HG02759 (cell line): Measurements from ENCODE around the gene SLIT2.

Experiments
- ATAC-seq: cut with Tn5 transposase; IDR thresholded peaks from one replicate; pipeline ENCODE4 v1.9.1; 2021; ENCODE audit warnings: mild to moderate bottlenecking, moderate library complexity; ENCODE audit not compliant: unreplicated experiment

Gene SLIT2

DNA sequence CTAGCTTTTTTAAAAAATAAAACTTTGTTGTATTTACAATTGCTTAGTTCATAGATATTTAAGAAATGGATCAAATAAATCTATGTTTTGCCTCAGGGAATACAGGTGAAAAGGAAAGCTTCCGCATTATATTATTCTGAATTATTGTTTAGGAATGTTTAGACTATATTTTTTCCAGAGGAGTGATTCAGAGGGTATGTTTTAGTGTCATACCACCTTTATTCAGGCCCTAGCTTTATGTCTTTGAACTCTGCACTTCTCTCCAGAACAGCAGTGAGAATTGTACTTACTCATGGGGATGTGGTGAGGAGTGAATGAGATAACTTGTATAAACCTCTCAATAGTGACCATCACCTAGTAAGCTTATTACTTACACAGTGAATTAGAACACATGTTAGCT is 14.0 kb downstream of the SLIT2 start:
- no peak for ATAC-seq

DNA sequence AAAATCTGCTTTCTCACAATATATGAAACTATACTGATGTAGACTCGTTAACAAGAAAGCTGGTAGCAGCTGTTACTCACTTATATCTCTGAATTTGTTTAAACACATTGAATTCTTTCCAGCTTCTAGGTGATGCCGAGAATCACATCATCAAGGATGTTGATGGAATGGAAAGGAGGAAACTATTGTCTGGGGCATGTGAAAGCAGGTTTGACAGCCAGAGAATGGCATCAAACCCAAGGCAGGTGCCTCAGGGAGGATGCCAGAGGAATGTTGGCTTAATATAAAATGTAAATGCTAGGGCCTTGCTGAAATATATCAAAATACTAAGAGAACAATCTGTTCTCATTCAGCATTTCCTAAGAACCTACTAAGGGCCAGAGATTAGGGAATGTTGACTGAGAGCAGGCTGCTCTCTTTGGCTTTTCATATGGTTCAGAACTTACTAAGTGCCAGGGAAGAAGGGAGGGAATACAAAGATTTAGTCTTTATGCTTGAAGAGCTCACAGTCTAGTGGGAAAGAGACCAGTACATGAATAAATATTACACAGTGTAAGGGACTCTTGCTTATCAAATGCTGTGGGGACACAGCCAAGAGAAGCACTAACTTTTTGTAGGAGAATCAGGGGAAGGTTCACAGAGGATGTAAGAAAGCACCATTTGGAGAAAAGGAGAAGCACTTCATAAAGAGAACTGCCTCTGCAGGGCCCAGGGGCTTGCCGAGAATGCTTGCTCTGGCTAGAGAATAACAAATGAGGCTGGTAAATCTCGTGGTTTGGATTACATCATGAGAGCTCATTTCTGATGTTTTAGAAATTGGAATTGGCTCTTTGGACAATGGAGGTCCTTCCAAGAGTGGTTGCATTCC is 14.7 kb downstream of the SLIT2 start:
- ATAC-seq = no peak

DNA sequence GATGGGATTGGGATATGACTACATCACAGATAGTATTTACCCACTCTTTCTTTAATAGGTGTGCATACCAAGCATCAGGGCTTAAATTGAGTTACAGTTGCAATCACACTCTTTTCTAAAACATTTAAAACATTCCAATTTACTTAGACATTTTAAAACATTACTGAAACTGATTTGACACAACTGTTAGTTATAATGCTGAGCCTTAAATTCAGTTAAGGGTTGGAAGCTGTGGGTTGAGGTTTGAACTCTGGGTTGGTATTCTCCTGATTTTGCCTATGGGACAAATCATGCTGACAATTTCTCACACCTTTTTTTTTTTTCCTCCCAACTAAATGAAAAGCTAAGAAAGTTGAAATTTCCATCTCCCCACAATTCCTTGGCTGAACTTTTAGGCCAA is 16.3 kb downstream of the SLIT2 start:
- no peak for ATAC-seq

DNA sequence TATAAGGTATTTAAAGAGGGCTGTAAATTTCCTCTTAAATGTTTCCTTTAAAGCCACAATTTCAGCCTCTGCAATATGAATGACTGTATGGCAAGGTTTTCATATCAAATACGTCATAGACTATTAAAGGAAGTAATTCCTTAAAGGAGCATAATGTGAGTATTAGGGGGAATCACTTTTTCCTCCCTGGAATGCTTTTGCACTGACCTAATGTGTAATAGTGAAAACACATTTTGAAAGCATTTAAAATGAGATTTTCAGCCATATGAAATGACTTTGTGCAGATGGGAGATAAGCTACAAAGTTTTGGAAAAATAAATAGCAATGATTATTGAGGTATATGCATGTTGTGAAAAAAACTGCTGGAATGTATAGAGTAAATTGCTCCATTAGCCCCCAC is 17.6 kb downstream of the SLIT2 start:
- no peak for ATAC-seq

DNA sequence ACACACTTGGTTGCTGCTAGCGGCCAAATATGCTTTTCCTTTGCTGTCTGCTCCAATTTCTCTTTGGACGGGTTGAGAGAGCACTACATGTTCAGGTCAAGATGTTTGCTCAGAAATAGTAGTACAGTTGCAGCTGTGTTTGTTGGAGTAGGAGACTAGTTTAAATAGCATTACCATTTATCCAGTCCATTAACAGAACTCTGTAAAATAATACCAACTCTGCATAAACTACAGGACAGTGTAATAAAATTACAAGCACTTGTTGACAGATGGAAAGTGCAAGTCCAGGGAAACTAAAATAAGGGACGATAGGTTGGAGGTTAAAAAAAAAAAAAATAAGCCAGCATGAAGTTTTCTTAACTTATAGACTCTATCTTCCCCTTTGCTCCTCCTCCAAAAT is 20.2 kb downstream of the SLIT2 start:
- no peak for ATAC-seq

DNA sequence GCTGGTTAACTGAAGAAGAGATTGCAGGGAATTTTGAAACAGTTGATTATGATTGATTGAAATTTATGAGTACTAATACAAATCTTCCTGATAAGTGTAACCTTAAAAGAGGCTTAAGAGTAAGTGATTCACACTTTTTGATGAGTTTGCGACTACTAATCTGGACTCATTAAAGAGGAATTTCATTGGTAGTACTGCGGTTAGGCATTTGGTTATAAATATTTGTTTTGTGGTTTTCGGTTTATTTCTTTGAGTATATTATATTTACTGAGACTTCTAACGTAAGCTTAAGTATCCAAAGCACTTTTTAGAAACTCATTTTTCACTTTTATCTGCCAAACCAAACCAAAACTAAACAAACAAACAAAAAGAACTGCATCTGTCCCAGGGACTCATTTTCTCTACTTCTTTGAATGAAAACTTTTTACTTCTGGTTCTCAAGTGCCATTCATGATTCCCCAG is 20.7 kb downstream of the SLIT2 start:
- no peak for ATAC-seq

DNA sequence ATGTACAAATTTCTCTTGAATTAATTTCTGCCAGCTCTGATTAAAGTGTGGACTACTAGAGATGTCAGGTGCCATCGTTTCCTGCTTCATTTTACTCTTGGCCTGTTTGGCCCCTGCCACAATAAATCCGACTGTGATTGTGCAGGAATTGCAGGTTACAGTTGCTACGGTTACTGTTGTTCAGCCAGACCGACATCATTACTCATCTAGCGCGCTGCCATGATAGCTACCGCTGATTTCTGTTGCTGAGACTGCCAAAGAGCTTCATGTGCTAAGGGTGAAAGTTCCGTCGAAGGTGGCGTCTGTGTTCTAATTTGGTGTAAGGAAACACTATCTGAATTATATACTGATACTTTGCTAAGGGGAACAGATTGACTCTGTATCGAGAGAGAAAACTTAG is 22.1 kb downstream of the SLIT2 start:
- no peak for ATAC-seq

DNA sequence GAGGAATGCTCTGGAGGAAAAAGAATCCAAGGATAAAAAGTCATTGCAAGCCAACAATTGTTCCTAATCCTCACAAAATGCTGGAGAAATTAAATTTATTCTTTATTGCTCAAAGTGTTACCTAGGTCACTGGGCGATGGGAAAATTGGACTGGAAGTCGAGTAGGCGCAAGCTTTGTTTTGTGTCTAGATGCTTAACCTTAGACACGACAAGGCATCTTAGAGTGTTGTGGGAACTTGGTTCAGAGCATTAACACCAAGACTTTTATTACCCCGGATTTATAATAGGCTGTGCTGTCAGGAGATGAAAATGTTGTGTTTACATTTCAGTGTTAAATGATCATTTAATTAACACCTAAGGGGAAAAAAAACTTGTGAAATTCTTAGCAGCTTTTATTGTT is 25.1 kb downstream of the SLIT2 start:
- no peak for ATAC-seq

DNA sequence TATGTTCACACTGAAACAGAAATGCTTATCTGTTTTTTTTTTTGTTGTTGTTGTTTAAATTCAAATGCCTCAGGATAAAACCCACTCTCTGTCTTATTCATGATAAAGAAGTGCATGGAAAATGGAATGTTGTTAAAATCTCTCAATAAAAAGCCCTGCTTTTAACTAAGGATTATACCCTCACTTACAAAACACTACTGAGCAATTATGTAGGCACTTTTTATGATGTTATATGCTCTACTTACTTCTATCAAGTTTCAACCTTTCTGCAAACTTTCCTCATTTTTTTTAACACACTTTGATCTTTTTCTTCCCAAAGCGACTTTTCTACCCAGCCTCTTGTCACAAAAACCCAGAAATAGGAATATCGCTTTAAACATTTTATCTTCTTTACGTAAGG is 26.5 kb downstream of the SLIT2 start:
- ATAC-seq = no peak

DNA sequence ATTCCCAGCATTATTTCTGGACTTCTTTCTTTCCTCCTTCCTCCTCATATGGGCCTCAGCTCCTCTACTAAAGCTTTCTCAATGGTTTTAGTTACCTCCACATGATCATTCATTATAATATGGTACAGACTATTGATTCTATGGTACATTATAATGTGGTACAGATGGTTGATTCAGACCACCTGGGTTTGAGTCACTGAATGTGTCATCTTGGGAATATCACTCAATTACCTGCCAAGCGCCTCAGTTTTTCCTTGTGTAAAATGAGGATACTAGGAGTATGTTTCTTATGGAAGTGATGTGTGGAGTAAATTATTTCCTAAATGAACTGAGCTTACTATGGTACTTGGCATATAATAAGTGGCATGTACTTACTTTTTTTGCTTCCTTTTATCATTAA is 27.7 kb downstream of the SLIT2 start:
- ATAC-seq = no peak

DNA sequence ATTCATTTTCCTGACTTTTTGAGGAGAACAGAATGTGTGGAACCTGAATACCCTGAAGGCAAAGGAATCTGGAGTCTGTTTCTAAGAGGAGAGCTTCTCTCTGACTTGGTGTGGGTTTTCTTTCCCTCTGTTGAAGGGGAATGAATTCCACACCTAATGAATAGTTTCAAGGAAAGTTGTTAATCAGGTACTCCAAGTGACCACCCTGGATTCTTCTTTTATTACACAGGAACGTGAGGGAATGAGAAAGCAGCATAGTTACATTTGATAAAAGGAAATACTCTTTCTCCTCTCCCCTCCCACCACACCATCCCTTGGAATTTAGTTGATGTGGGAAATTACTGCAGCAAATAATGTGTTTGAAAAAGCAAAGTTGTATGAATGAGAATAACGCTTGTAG is 29.7 kb downstream of the SLIT2 start:
- ATAC-seq = no peak

DNA sequence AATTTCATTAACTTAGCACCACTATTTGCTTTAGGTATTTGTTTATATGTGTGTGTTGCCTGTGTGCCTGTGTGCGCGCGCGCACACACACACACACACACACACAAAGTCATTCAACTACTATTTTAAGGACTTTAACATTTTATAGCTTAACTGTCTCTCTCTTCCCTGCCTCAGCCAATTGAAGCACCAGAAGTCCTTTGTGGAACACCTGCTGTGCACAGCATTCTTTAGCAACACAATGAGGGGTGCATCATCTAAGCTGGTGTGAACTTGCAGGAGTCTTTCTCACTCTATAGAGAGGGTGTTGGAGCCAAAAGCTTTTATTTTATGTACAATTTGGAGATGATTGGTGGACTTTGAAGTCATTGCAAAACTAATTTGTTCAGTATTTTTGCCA is 31.3 kb downstream of the SLIT2 start:
- no peak for ATAC-seq

DNA sequence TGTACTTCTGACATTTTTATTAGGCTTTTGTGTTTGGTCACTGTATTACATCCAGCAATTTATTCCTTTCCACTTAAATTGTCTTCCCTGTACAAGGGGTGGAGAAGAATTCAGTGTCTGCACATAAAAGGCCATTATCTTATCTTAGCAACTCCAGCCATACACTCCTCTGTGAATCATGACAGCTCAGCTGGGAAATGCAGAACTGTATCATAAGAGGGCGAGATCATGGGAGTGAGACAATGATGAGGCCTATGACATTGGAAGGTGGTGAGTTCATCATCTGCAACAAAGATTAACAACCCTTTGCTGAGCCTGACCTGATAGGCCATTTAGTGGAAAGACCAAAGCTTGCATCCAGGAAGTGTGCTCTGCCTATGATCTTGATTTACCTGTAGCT is 33.3 kb downstream of the SLIT2 start:
- ATAC-seq = no peak

DNA sequence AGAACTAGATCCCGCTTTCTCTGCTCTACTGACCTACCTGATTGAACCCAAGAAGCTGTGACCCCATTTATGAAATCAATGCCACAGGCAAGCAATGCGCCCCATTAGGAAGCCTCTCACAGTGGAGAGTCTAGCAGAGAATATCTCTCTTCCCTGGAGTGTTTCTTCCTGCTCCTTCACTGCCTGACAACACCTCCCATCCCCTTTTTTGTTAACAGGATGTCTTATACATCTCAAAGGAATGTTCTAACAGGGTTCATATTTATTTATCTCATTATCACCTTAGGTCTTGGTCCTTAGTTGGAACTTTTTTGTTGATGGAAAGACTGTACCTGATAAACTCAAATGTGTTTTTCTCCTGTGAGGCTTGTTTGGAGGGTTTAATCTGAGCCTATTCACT is 35.5 kb downstream of the SLIT2 start:
- no peak for ATAC-seq

DNA sequence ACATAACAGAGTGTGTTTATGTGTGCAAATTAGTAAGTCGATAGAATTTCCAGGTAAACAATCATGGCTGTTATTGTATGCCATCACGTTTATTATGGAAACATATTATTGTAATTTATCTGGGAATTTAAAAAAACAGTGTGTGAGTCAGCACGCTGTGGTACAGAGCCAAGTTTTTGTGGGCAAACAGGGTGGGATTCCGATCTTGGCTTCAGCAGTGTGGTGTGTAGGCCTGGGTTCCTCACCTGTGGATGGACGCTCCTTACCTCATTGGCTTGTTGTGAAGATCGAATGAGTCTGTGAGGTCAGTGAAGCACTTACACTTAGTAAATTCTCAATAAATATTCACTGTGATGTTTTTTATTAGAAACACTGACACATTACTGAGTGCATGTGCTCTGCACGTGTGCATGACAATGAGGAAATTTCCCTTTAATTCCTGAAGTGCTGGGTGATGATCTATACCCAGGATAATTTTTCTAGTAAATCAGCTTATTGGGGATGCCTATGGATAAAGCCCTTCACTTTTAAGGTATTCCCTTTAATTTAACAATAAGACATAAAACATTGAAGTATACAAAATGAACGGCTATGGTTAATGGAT is 36.4 kb downstream of the SLIT2 start:
- no peak for ATAC-seq

DNA sequence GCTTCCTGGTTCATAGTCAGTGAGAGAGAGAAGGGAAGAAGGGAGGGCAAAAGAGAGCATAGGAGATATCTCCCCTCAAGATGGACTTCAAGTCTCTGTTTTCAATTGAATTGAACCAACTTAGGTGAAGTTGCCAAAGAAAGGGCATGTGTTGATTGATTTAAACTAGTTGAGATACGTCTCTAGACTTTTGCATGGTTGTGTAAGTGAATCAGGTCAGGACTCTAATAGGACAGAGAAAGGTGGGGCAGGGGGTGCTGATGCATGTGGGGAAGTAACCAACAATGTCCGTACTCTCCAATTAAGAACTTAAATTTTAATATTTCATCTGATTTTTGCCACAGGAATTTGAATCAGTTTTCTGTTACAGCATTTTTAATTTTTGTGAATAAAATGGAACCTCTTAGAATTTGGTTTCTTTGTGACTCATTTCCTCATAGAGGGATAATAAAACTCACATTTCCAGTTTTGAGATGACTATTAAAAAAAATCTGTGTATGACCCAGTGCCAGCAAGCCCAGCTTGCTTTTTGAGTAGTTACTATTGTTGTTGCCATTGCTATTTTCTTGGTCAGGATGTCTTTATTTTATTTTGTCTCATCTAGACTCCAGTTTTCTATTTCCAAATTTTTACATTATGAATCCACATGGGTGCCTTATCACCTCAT is 37.3 kb downstream of the SLIT2 start:
- no peak for ATAC-seq

DNA sequence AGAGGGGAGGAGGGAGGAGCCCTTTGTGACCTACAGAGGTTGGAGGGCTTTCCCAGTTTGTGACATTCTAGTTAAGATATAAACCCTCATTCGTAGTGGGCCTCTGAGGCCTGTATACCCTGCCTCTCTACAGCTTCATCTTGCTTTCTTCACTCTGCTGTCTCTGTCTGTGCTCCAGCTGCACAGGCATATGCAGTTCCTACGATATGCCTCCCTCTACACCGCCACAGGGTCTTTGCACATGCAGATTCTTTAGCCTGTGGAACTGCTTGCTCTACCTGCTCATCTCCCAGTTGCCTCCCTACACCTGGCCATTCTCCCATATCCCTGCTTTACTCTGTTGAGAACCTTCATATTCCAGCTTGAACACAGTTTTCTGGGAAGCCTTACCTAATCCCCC is 38.1 kb downstream of the SLIT2 start:
- ATAC-seq = no peak

DNA sequence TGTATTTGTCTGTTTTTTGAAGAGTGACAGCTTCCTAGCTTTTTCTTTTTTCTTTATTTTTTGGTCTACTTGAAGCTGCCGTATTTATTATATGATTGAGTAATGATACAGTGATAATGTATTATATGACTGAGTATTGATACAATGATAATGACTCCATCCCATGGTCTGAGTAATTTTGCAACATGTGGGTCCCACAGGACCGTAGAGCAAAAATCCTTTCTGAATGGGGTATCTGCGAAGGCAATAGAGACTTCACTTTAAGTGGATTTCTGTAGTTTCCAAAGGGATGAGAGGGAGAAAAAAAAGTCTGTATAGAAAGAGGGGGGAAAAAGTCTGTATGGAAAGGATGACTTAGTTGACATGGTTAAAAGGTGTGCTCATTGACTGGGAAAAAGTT is 41.0 kb downstream of the SLIT2 start:
- ATAC-seq = no peak

DNA sequence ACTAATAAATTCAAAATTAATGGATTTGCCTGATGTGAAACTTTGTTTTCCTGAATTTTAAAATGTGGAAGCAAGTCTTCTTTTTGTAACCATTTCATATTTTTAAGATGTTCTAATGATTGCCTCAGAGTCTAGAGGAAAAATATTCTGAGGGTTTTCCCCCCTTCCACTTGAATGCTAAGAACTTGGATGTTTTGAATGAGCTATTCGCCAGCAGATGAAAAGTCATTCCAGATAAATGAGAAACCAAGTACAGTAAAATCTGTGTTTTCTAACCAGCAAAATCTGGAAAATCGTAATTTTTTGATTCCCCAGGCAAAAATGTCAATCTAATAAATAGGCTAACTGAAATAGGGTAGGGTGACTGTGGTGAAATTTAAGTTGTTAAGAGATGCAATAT is 45.6 kb downstream of the SLIT2 start:
- ATAC-seq = no peak

DNA sequence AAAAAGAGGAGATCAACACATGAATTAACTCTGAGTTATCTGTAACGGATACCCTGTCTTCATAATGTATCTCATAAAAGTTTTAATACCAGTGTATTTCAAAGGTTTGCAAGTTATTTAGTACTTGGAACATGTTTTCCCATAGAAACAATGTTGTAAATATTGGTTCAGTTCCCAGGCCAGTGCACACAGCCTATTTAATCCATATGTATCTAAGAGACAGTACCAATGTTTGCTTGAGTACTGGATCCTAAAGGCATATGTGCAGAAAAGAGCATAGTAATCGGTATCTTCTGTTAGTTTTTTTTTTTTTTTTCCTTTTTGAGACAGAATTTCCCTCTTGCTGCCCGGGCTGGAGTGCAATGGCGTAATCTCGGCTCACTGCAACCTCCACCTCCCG is 46.1 kb downstream of the SLIT2 start:
- no peak for ATAC-seq

DNA sequence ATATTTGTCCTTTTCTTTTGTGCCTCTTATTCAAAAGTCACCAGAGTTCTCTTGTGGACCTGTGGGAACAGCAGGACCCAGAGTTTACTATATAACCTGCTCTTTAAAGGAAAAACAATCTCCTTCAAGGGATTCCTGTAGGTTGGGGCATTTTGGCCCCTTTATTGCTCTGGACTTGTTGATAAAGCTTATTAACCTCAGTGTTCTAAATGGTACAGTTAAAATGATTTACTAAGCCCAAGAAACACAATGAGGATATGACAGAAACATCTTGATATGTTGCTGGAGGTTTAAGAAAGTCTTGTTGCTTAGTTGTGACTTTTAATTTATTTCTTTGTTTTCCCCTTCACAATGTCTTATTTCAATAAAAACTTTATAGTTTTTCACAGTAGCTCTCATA is 46.8 kb downstream of the SLIT2 start:
- no peak for ATAC-seq

DNA sequence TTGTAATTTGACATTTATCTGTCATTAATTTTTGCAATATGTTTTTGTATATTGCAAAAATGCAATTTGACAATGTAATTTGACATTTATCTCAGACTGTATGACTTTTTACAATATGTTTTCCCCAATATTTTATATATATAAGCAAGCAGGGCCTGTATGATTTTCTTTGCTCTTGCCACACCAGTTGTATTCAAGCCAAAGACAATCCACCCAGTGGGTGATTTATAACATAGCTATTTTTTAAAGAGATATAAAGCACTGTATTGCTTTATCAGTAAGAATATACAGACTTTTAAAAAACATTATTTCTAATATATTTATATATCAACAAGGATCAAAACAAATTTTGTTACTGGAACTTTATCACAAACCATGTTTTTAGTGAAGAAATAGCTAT is 47.3 kb downstream of the SLIT2 start:
- no peak for ATAC-seq
